Adrenal gland (tissue), 5 donors: Measurements from ENCODE around the gene DDI2.

ENCODE experiments used
- POLR2A ChIP-seq, 2 donors: fragments of 450-650 bp; IDR thresholded peaks; one replicate each; pipeline ENCODE4 v1.6.1; 2017; ENCODE audit warnings: antibody characterized with exemption in 2 of 2, mild to moderate bottlenecking in 2 of 2, moderate library complexity in 1 of 2
- TF ChIP-seq, protein P1 (sequence below), 6 experiments: fragments of 450-650 bp in 4 of 6; fragments of 200-600 bp in 2 of 6; sonication (generic) in 1 of 6; IDR thresholded peaks; 1 replicate in 5 of 6; 2 replicates in 1 of 6; pipeline versions ENCODE4 v1.5.1 to v1.8.0; 2016 to 2021; ENCODE audit warnings: antibody characterized with exemption in 6 of 6, mild to moderate bottlenecking in 2 of 6, moderate library complexity in 1 of 6
- donor health status: DM: no; HTN: no; CAD: no.

DNA sequence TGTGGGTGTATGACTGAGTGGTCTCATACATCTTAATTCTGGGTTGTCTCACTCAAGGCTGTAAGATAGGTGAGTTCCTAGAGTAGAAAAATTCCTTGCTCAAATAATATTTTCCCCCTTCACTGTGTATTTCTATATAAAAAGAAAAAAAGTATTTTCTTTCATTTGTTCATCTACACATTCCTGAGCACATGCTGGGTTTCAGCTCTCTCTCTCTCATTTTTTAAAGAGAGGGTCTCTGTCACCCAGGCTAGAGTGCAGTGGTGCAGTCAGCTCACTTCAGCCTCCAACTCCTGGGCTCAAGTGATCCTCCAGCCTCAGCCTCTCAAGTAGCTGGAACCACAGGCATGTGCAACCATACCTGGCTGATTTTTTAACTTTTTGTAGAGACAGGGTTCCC lies 22.0 kb downstream of the DDI2 start:
- TF ChIP-seq, protein P1, sequence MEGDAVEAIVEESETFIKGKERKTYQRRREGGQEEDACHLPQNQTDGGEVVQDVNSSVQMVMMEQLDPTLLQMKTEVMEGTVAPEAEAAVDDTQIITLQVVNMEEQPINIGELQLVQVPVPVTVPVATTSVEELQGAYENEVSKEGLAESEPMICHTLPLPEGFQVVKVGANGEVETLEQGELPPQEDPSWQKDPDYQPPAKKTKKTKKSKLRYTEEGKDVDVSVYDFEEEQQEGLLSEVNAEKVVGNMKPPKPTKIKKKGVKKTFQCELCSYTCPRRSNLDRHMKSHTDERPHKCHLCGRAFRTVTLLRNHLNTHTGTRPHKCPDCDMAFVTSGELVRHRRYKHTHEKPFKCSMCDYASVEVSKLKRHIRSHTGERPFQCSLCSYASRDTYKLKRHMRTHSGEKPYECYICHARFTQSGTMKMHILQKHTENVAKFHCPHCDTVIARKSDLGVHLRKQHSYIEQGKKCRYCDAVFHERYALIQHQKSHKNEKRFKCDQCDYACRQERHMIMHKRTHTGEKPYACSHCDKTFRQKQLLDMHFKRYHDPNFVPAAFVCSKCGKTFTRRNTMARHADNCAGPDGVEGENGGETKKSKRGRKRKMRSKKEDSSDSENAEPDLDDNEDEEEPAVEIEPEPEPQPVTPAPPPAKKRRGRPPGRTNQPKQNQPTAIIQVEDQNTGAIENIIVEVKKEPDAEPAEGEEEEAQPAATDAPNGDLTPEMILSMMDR (IDR thresholded peaks at IDR 0.05), result no peak
- no peak for TF ChIP-seq POLR2A (IDR thresholded peaks at IDR 0.05)
